Body of pancreas (tissue), 4 donors: ENCODE measurements around the gene QRFPR.

ENCODE experiments used
- POLR2A ChIP-seq, 3 donors: fragments of 450-650 bp; IDR thresholded peaks; one replicate each; pipeline ENCODE4 v1.6.1; 2016; ENCODE audit warnings: antibody characterized with exemption in 3 of 3, mild to moderate bottlenecking in 2 of 3
- TF ChIP-seq, protein P1 (sequence below), 7 experiments: fragments of 450-650 bp in 4 of 7; fragments of 200-600 bp in 3 of 7; sonication (generic) in 3 of 7; IDR thresholded peaks; one replicate each; pipeline ENCODE4 v1.5.1; 2016 to 2019; ENCODE audit warnings: antibody characterized with exemption in 7 of 7

DNA sequence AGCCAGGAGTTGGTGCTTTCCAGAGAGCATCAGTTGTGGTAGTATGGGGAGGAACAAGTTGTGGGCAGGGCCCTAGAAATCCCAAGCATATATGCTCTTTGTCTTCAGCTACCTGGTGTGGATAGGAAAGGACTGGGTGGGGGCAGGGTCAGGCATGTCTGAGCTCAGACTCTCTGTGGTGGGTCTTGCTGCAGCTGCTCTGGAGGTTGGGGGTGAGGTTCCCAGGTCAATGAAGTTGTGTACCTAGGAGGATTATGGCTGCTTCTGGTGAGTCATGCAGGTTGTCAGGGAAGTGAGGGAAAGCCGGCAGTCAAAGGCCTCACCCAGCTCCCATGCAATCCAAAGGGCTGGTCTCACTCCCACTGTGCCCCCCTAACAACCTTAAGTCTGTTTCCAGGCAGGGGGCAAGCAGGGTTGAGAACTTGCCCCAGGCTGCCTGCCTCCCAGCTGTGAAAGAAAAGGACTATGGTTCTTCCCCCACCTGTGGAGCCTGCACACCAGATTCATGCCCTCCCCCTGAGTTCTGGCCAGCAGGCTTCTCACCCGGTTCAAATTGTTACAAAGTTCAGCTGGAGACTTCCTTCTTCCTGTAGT is 30.4 kb upstream of the QRFPR start:
- TF ChIP-seq POLR2A (IDR thresholded peaks at IDR 0.05): no peak
- TF ChIP-seq, protein P1, sequence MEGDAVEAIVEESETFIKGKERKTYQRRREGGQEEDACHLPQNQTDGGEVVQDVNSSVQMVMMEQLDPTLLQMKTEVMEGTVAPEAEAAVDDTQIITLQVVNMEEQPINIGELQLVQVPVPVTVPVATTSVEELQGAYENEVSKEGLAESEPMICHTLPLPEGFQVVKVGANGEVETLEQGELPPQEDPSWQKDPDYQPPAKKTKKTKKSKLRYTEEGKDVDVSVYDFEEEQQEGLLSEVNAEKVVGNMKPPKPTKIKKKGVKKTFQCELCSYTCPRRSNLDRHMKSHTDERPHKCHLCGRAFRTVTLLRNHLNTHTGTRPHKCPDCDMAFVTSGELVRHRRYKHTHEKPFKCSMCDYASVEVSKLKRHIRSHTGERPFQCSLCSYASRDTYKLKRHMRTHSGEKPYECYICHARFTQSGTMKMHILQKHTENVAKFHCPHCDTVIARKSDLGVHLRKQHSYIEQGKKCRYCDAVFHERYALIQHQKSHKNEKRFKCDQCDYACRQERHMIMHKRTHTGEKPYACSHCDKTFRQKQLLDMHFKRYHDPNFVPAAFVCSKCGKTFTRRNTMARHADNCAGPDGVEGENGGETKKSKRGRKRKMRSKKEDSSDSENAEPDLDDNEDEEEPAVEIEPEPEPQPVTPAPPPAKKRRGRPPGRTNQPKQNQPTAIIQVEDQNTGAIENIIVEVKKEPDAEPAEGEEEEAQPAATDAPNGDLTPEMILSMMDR (IDR thresholded peaks at IDR 0.05): no peak
